Calu3 (cell line): ENCODE data around the gene AFF2. TPM values are rescaled to one million over a fixed set of nuclear protein-coding genes. Genes with fewer than 3 reads are reported as not detected.

ENCODE experiments used
- BruUV-seq: library from RNA; stranded (reverse); fragments of 400-500 nt; replicated peaks from 2 replicates; lab custom pipeline; 2021; lab: Mats Ljungman, UMichigan
- CTCF ChIA-PET: fragments of 300-600 bp; sonication (Branson Sonifier 250); formaldehyde crosslinking; loops from one replicate; lab custom pipeline; 2022; ENCODE audit warnings: antibody characterized with exemption; lab: Charles Lee
- DNase-seq: peaks from one replicate; pipeline ENCODE4 v3.0.0; 2022
- H3K27ac Mint-ChIP-seq: one replicate; pipeline ENCODE4 v1.8.0; 2022; ENCODE audit warnings: mixed read lengths; ENCODE audit not compliant: unreplicated experiment
- H3K27me3 Mint-ChIP-seq: one replicate; pipeline ENCODE4 v1.8.0; 2022; ENCODE audit warnings: mixed read lengths; ENCODE audit not compliant: unreplicated experiment
- H3K36me3 Mint-ChIP-seq: one replicate; pipeline ENCODE4 v1.8.0; 2022; ENCODE audit warnings: mild to moderate bottlenecking, moderate library complexity, mixed read lengths; ENCODE audit not compliant: insufficient read depth, unreplicated experiment
- H3K4me1 Mint-ChIP-seq: one replicate; pipeline ENCODE4 v1.8.0; 2022; ENCODE audit warnings: mild to moderate bottlenecking, low read depth, mixed read lengths; ENCODE audit not compliant: unreplicated experiment
- H3K4me3 Mint-ChIP-seq: one replicate; pipeline ENCODE4 v1.8.0; 2022; ENCODE audit warnings: mild to moderate bottlenecking, low read depth, moderate library complexity, mixed read lengths; ENCODE audit not compliant: unreplicated experiment
- H3K9me3 Mint-ChIP-seq: one replicate; pipeline ENCODE4 v1.8.0; 2022; ENCODE audit warnings: low read depth, mixed read lengths; ENCODE audit not compliant: unreplicated experiment
- CTCF ChIP-seq: fragments of 200-600 bp; IDR thresholded peaks from one replicate; pipeline ENCODE4 v1.8.0; 2022; ENCODE audit warnings: antibody characterized with exemption; ENCODE audit not compliant: unreplicated experiment
- intact Hi-C: fragments of 100-400 bp; cut with micrococcal nuclease; formaldehyde crosslinking; loops from one replicate; pipeline ENCODE4 v1.10.0; 2022; ENCODE audit not compliant: unreplicated experiment
- total RNA-seq: library from RNA; stranded (reverse); gene quantifications from 2 replicates; pipeline ENCODE4 v1.2.3, GENCODE V29; 2022

The AFF2 gene
- total RNA-seq, 1 experiment from 2014 or later = 0.17 TPM

DNA sequence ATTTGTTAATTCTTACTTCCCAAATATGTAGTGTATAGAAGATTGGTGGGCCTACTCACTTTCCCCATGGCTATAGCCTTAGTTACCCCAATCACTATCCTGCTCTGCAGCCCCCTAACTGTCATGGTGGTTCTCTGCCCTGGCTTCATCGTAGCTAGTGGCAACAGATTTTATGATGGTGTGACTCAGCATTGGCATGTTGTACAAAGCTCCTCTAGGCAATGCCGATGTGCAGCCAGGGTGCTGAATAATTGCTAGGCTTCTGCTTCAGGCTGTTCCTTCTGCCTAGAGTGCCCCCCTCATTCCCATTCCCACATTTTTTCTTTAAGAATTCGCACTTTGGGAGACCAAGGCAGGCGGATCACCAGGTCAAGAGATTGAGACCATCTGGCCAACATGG is 35.2 kb downstream of the AFF2 start:
- no peak for DNase-seq
- no TSS peak for BruUV-seq
- Mint-ChIP-seq H3K4me1 (no peaks in the 10 kb centered on the region), H3K27me3 (no peaks in the 10 kb centered on the region), H3K4me3 (no peak overlapping the region), H3K36me3 (no peaks in the 10 kb centered on the region), H3K27ac (no peak overlapping the region), H3K9me3 (no peaks in the 10 kb centered on the region)
- intact Hi-C loops = no loop called here
- TF ChIP-seq CTCF = no peak
- CTCF ChIA-PET = no interaction called here

DNA sequence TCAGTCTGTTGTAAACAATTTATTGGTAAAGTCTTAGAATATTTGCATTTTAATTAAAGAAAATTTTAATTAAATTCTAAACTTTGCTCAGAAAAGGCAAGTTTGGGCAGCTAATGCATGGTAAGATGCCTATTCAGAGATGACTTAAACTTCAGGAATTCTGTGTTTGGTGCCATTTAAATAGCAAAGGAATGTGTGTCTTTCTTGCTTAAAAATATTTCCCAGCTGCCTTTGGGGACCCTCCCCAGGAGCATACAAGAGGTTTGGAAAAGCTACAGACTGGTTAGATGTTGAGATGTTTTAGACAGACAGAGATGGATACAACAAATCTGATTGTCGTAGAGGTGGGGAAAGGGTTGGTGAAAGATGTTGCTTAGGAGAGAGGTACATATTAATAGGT is 36.5 kb downstream of the AFF2 start:
- Mint-ChIP-seq H3K9me3 (no peaks in the 10 kb centered on the region), H3K4me1 (no peaks in the 10 kb centered on the region), H3K27ac (no peak overlapping the region), H3K36me3 (no peaks in the 10 kb centered on the region), H3K27me3 (no peaks in the 10 kb centered on the region), H3K4me3 (no peak overlapping the region)
- DNase-seq = no peak
- CTCF ChIA-PET = no interaction called here
- TF ChIP-seq CTCF = no peak
- no TSS peak for BruUV-seq
- intact Hi-C loops = no loop called here

DNA sequence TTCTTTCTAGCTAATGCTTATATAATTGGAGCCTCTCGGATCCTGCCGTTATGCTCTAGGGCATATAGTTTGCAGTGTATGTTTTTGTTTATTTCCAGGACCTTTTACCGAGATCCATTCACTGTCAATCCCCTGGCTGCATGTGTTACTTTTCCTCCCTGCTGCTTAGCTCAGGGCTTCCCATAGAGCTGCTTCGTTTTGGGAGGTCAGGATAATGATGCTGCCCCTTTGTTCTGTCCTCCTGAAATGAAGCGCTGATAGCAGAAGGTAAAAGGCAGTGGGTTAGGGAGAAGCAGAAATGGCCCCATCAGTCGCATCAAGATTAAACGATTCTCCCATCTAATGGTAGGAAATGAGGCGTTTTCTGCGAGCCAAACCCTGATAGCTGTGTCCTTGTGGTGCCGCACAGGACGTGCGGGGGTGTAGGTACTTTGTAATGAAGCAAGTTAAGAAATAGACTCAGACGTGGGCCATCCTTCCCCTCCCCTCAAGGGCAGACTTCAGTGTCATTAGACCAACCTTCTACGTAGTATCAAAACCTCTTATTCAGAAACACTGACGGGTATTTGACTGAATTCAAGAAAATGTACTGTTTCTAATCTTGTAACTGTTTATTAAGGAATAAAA is 37.3 kb downstream of the AFF2 start:
- TF ChIP-seq CTCF = no peak
- H3K27me3 Mint-ChIP-seq = no peaks in the 10 kb centered on the region
- CTCF ChIA-PET = no interaction called here
- BruUV-seq = no TSS peak
- no peaks in the 10 kb centered on the region for H3K9me3 Mint-ChIP-seq
- DNase-seq = no peak
- H3K27ac Mint-ChIP-seq = no peak overlapping the region
- no peaks in the 10 kb centered on the region for H3K36me3 Mint-ChIP-seq
- H3K4me1 Mint-ChIP-seq = no peaks in the 10 kb centered on the region
- H3K4me3 Mint-ChIP-seq = no peak overlapping the region
- intact Hi-C loops = no loop called here

DNA sequence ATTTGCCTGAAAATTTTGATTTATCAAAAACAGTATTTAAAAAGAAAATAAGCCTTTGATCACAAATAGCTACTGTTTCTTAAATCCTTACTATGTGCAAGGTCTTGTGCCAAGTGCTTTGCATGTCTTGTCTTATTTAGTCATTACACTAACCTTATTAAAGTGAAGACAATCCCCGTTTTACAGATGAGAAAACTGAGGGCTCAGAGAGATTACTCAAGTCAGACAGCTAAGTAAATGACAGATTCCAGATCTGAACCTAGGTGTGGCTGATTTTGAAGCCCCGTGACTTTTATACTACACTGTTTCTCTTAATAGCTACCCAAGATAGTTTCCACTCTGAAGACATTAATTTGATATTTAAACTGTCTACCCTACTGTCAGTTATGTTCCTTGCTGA is 38.2 kb downstream of the AFF2 start:
- no peak for DNase-seq
- CTCF ChIA-PET = no interaction called here
- intact Hi-C loops = no loop called here
- H3K4me3 Mint-ChIP-seq = no peak overlapping the region
- BruUV-seq = no TSS peak
- no peak overlapping the region for H3K27ac Mint-ChIP-seq
- no peaks in the 10 kb centered on the region for H3K36me3 Mint-ChIP-seq
- H3K4me1 Mint-ChIP-seq = no peaks in the 10 kb centered on the region
- no peaks in the 10 kb centered on the region for H3K27me3 Mint-ChIP-seq
- TF ChIP-seq CTCF = no peak
- H3K9me3 Mint-ChIP-seq = no peaks in the 10 kb centered on the region
